WI38 (cell line): ENCODE measurements around the gene GCLM.

ENCODE experiments used
- H3K4me3 ChIP-seq: 2 replicates; pipeline ENCODE4 v1.5.1; 2011; ENCODE audit warnings: low read depth, mild to moderate bottlenecking, control low read depth, low read length
- TF ChIP-seq, protein P1 (sequence below): IDR thresholded peaks from 2 replicates; pipeline ENCODE4 v1.5.1; 2012; ENCODE audit warnings: low read depth, mild to moderate bottlenecking, control low read depth, low read length

The GCLM gene

DNA sequence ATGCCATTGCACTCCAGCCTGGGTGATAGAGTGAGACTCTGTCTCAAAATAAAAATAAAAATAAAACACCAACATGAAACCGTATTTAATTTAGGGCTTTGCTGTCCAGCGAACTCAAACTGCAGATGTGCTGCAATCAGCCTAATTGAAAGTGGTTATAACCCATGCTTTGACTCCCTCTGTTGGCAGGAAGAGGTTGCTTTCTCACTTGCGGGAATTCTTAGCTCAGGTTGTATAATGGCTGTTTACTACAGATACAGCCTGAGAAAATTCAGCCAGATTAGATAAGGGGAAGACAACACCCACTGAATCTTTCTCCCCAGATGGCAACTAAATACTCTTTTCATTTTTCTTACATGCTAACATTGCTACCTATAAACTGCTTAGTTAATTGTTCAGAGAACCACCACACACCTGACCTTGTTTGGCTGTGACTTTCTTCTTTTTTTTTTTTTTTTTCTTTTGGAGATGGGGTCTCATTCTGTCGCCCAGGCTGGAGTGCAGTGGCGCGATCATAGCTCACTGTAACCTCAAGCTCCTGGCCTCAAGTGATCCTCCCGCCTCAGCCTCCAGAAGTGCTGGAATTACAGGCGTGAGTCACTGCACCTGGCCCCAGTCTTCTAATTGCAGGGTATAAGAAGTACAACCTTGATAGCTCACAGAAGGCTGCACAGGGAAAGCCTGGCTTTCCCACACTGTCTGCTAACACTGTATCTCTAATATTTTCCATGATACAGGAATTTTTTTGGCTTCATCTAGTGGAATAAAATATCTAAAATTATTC is 64.8 kb downstream of the GCLM start:
- TF ChIP-seq, protein P1, sequence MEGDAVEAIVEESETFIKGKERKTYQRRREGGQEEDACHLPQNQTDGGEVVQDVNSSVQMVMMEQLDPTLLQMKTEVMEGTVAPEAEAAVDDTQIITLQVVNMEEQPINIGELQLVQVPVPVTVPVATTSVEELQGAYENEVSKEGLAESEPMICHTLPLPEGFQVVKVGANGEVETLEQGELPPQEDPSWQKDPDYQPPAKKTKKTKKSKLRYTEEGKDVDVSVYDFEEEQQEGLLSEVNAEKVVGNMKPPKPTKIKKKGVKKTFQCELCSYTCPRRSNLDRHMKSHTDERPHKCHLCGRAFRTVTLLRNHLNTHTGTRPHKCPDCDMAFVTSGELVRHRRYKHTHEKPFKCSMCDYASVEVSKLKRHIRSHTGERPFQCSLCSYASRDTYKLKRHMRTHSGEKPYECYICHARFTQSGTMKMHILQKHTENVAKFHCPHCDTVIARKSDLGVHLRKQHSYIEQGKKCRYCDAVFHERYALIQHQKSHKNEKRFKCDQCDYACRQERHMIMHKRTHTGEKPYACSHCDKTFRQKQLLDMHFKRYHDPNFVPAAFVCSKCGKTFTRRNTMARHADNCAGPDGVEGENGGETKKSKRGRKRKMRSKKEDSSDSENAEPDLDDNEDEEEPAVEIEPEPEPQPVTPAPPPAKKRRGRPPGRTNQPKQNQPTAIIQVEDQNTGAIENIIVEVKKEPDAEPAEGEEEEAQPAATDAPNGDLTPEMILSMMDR: peak; percentile 67

DNA sequence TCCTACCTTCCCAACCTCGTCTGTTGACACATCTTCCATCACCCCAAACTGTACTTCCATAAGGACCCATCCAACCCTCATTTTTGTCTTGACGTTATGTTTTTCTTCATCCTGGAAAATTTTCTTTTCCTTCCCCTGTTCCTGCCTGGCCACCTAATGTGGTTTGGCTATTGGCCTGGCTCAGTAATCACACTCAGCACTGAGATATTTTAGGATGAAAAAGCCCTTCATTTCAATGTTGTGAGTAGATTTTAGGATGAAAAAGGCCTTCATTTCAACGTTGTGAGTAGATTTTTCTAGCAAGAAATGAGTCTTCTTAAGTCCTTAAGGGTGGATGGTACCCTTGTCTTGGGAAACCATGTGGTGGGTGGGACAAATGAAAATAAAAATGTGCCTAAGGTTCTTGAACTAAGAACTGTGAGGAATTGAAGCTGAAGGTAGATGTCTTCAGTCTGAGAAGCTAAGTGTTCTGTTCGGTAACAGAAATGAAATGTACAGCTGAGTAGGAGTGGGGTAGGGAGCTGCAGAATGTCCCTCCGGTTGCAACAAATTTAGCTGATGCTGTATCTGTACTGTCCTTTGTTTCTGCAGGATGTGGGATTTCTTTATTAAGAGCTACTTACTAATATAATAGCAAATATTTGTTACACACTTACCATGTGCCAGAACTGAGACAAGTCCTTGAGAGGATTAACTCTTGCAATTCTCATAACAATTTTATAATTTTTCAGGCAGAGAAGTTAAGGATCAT is 66.3 kb downstream of the GCLM start:
- H3K4me3 ChIP-seq: no peak overlapping the region
- TF ChIP-seq, protein P1: no peak

More for the DNA sequence above, 64.8 kb downstream of the GCLM start:
- no peak overlapping the region for H3K4me3 ChIP-seq

DNA sequence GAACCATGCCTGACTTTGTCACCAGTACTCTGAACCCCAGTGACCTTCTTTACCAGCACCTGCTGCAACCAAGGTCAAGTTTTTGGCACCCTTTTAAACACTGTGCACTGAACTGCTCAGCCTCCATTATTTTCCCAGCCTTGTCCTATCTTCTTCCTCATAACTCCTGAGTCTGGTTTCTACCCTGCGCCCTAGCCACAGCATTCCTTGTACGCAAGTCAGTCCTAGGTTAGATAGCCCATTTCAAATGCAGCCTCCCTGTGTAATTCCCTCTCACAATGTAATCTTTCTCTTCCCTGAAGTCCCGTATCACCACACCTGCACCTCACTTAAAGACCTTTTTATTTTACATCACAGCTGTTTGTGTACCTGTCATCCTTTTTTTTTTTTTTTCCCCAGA is 67.5 kb downstream of the GCLM start:
- no peak overlapping the region for H3K4me3 ChIP-seq
- TF ChIP-seq, protein P1: no peak

DNA sequence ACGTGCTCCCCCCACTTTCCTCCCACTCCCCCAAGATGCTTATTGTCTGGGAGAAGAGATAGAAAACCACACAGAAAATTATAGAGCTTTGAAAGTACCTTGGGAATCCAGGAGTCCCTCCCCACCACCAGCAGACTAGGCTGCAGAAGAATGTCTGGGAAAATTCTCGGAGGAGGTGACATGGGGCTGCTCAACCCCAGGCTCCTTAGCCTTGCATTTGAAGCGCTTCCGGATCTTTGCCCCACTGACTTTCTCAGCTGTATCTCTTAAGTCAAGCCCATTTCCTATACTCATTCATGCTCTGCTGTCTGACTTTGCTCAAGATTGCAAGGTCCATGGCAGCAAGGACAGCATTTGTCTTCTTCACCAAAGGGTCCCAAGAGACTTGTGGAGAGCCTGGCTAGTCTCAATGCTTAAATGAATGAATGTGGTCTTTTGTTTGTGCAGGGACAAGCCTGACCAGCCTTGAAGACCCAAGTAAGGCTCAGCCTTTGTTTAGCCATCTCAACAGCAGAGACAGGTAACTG is 68.2 kb downstream of the GCLM start:
- no peak overlapping the region for H3K4me3 ChIP-seq
- TF ChIP-seq, protein P1: no peak

DNA sequence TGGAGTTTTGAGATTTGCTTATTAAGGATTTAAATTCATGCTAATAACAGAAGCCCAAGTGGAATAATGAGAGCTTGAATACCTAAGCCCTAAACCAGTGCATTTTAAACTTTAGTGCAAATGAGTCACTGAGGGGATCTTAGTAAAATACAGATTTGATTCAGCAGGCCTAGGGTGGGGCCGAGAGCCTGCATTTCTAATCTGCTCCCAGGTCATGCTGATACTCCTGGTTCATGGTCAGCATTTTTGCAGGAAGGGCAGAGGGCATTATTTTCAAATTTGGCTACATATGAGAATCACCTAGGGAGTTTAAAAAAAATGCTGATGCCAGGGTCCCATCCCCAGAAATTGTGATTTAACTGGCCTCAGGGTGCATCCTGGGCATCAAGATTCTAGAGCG is 69.5 kb downstream of the GCLM start:
- H3K4me3 ChIP-seq: no peak overlapping the region
- TF ChIP-seq, protein P1: no peak

DNA sequence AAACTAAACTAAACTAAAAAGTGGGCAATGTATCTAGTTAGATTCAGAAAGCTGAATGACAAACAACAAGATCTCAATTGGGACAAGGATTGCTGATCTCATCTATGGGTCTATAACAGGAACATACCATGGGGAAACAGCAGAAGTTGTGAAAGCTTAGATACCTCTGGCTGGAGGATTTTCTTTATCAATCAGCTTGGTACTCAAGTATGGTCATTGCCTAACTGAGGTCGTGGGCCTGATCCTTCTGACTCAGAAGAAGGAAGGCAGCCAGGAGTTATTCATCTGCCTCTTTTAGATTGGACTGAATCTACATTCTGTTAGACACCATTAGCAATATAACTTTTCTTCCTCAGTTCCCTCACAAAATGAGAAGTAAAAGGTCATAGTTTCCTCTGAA is 69.9 kb downstream of the GCLM start:
- TF ChIP-seq, protein P1: no peak
- H3K4me3 ChIP-seq: no peak overlapping the region

DNA sequence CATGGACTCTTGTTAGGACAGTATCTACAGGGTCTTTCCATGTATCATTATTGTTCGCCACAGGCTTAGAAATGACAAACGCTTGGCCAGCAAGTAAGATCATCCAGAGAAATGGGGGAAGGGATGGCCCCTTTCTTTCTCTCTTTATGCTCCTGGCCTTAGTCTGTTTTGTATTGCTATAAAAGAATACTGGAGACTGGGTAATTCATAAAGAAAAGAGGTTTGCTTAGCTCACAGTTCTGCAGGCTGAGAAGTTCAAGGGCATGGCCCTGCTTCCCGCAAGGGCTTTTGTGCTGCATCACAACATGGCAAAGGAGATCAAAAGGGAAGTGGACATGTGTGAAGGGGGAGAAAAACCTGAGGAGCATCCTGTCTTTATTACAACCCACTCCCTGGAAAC is 71.3 kb downstream of the GCLM start:
- TF ChIP-seq, protein P1: no peak

More for the DNA sequence above, 71.3 kb downstream of the GCLM start:
- H3K4me3 ChIP-seq: no peak overlapping the region
